IPS-15b (cell line): ENCODE results near the gene CABP7.

ENCODE experiments used
- H3K27me3 ChIP-seq: one replicate; pipeline ENCODE4 v1.6.1; 2013; ENCODE audit warnings: low read length; ENCODE audit not compliant: control insufficient read depth, insufficient read depth
- H3K36me3 ChIP-seq: one replicate; pipeline ENCODE4 v1.6.1; 2013; ENCODE audit warnings: low read length; ENCODE audit not compliant: control insufficient read depth, insufficient read depth
- H3K4me1 ChIP-seq: one replicate; pipeline ENCODE4 v1.6.1; 2013; ENCODE audit warnings: mild to moderate bottlenecking, low read length; ENCODE audit not compliant: control insufficient read depth, insufficient read depth
- H3K4me3 ChIP-seq: one replicate; pipeline ENCODE4 v1.5.1; 2013; ENCODE audit warnings: low read depth, low read length
- H3K9ac ChIP-seq: one replicate; pipeline ENCODE4 v1.6.1; 2013; ENCODE audit warnings: low read depth, mild to moderate bottlenecking, low read length
- H3K9me3 ChIP-seq: one replicate; pipeline ENCODE4 v1.6.1; 2013; ENCODE audit warnings: mild to moderate bottlenecking, low read length; ENCODE audit not compliant: control insufficient read depth, insufficient read depth

Gene CABP7

DNA sequence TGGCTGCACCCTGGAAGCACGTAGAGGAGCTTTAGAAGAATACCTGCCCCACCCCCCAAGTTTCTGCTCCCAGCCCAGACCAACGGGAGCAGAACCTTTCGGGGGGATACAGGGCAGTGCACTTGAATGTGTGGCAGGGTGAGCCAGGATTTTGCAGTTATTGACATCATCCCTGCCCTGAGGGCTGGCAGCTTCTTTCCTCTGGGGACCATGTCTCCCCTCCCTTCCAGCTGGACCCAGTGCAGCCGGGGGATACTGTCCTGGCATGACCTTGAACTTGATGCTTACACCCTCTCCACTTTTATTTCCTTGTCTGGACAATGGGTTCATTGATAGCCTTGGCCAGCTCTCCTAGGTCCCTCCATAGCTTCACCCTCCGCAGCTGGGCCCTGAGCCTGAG lies 4.1 kb upstream of the CABP7 start:
- Histone ChIP-seq H3K27me3 (peaks cover 20% of the 10 kb centered on the region), H3K36me3 (no peaks in the 10 kb centered on the region)

DNA sequence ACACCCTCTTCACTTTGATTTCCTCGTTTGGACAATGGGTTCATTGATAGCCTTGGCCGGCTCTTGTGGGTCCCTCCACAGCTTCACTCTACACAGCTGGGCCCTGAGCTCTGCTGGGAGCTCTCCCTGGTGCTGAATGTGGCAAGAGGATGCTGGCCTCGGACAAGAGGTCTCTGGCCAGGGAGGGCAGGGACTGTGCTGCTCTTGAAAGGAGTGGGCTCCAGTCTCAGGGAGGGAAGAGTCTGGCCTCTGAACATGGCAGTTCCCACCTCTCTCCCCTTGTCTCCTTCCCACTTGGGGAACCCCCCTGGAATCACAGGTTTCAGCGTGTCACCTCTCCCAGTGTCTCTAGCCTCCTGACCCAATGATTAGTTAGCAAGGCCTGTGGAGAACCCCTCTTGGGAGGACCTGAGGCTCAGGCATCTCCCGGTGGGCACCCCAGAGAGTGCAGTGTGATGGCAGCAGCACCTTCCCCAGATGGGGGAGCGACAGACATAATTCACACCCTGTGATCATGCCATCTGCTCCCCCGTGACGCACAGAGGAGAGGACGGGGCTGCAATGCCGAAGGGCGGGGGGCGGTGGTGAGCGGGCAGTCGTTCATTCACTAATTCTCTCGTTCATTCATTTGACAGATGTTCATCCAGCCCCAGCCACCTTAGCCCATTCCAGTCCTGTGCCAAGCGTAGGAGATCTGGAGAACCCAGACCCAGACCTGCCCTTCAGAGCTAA lies 2.8 kb upstream of the CABP7 start:
- H3K27me3 ChIP-seq: peaks cover 29% of the 10 kb centered on the region
- H3K36me3 ChIP-seq: no peaks in the 10 kb centered on the region
- no peaks in the 10 kb centered on the region for H3K9me3 ChIP-seq
- H3K9ac ChIP-seq: no peak overlapping the region
- H3K4me3 ChIP-seq: no peak overlapping the region
- no peaks in the 10 kb centered on the region for H3K4me1 ChIP-seq

More for the DNA sequence above, 4.1 kb upstream of the CABP7 start:
- no peak overlapping the region for H3K9ac ChIP-seq
- H3K4me3 ChIP-seq: no peak overlapping the region
- no peaks in the 10 kb centered on the region for H3K9me3 ChIP-seq
- H3K4me1 ChIP-seq: no peaks in the 10 kb centered on the region

DNA sequence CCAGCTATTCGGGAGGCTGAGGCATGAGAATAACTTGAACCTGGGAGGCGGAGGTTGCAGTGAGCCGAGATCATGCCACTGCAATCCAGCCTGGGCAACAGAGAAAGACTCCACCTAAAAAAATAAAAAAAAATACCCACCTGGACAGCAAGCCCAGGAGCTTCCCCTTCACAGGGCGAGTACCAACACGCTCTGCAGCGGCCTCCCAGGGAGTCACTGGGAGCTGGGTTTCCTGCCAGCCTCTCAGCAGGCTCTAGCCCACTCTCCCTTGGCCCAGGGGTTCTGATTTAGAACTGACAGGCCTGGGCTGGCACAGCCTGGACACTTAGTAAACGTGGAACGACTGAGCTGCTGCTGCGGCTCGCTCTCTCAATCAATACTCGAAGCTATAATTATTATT lies 2.0 kb upstream of the CABP7 start:
- no peak overlapping the region for H3K9ac ChIP-seq

DNA sequence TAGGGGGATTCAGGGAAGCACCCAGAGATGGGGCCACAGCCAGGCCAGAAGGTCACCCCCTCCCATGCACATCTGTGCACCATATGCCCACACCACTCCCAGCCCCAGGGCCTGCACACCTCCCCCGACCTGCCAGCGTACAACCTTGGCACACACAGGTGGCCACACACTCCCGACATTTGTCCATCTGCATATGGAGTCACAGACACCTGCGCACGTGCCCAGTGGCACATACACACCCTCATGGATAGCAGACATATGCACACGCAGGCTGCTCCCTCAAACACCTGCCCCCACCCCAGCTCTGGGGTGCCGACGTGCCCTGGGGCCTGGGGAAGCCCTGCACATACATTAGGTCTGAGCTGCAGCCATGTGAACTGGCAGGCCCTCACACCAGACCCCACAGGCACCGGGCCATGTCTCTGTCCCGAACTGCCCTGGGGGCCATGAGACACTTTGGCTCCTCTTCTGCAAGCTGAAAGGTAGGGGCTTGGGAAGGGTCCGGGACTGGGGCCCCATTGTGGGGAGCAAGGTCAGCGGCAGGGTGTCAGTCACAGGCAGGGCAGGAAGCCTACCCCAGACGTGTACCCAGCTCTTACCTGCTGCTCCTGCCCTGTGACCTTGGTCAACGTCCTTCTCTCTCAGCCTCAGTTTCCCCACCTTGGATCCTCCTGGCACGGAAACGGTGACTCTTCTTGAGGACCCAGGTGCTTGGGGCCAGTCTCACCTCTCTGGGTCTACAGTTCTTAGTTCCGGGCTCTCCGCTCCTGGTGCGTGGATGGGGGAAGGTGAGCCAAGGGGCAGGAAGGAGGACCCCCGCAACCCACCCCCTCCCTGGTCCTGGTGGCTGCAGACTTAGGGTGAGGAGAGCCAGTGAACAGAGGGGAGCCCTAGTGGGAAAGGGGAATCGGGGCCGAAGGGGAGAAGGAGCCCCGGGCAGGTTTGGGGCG lies 579 bp upstream of the CABP7 start:
- no peaks in the 10 kb centered on the region for H3K9me3 ChIP-seq
- H3K27me3 ChIP-seq: peaks cover 27% of the 10 kb centered on the region
- no peaks in the 10 kb centered on the region for H3K4me1 ChIP-seq
- peak overlapping the region; percentile 39 for H3K4me3 ChIP-seq
- no peak overlapping the region for H3K9ac ChIP-seq
- no peaks in the 10 kb centered on the region for H3K36me3 ChIP-seq

More for the DNA sequence above, 2.0 kb upstream of the CABP7 start:
- H3K9me3 ChIP-seq: no peaks in the 10 kb centered on the region
- H3K27me3 ChIP-seq: peaks cover 29% of the 10 kb centered on the region
- H3K36me3 ChIP-seq: no peaks in the 10 kb centered on the region
- H3K4me3 ChIP-seq: no peak overlapping the region
- no peaks in the 10 kb centered on the region for H3K4me1 ChIP-seq

DNA sequence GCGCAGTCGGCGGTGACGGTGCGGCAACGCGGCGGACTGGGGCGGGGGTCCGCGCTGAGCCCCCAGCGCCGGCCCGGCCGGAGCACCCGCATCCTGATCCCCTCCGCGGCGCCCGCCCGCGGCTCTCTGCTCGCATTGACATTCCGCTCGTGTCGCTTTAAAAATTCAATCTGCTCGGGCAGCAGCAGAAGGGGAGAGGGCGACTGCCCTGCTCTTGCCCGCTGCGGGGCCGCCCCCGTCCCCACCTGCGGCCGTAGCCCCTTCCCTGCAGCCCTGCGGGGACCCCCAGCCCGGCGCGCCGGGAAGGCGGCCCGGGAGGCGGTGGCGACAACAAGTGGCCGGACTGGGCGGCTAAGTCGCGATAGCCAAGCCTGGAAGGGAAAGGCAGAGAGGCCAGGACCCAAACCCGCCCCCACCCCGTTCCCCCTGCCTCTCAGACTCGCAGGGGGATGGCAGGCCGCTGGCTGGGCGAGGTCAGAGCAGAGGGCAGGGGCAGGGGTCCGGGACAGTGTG lies 1.1 kb downstream of the CABP7 start:
- Histone ChIP-seq H3K9me3 (no peaks in the 10 kb centered on the region), H3K36me3 (no peaks in the 10 kb centered on the region), H3K27me3 (peaks cover 31% of the 10 kb centered on the region), H3K4me3 (peak overlapping the region; percentile 30), H3K4me1 (no peaks in the 10 kb centered on the region), H3K9ac (no peak overlapping the region)

DNA sequence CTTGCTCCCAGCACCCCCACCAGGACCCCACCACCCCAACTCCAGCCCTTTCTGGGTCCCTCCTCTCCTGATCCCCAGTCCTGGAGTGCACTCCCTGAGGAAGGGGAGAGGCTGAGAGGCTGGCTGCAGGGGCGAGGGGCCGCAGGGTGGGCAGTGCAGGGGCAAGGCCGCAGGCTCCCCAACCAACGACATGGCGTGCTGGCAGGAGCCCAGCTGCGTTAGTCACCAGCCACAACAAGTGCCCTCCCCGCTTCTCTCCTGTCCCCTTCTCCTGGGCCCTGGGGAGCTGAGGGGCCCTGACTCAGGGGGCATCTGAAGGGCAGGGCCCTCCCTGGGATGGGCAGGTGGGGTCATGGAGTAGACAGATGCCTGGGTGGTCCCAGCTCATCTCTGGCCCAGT lies 2.3 kb downstream of the CABP7 start:
- H3K4me3 ChIP-seq: no peak overlapping the region
- no peaks in the 10 kb centered on the region for H3K4me1 ChIP-seq

DNA sequence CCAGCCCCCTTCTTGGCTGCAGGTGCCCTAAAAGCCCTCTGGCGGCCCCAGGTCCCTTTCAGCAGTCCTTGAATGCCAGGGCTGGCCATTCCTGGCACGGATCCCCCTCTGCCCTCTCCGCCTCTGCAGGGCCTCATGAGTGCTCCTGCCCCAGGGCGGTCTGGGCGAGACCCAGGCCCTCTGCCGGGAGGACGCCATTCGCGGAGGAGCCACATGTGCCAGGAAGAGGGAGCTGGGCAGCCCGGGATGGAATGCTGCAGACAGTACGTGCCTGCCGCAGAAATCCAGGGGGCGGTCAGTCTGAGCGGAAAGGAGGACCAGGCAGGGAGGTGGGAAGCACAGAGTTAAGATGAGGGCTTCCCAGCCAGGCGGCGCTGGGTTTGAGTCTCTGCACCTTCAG lies 2.8 kb downstream of the CABP7 start:
- H3K36me3 ChIP-seq: no peaks in the 10 kb centered on the region
- peaks cover 31% of the 10 kb centered on the region for H3K27me3 ChIP-seq

More for the DNA sequence above, 2.3 kb downstream of the CABP7 start:
- no peaks in the 10 kb centered on the region for H3K9me3 ChIP-seq
- no peaks in the 10 kb centered on the region for H3K36me3 ChIP-seq
- H3K9ac ChIP-seq: no peak overlapping the region
- H3K27me3 ChIP-seq: peaks cover 31% of the 10 kb centered on the region

DNA sequence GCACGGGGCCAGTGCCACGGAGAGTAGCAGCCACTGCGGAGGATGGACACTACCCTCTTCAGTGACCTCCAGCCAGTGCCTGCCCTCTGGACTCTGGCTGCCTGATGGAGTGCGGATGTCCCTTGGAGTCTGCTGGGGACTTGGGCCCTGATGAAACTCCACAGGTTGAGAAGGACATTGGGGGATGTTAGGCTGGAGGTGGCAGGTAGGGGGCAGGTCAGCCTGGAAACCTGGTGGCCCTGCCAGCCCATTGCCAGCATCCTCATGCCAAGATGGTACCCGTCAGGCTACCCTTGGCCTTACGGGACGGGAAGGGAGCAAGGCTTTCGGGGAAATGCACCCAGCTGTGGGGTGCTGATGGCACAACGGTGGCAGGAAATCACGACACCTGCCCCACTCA lies 4.0 kb downstream of the CABP7 start:
- Histone ChIP-seq H3K27me3 (peaks cover 22% of the 10 kb centered on the region), H3K4me3 (no peak overlapping the region), H3K36me3 (no peaks in the 10 kb centered on the region), H3K9ac (no peak overlapping the region), H3K4me1 (peaks cover 2% of the 10 kb centered on the region), H3K9me3 (no peaks in the 10 kb centered on the region)

More for the DNA sequence above, 2.8 kb downstream of the CABP7 start:
- no peak overlapping the region for H3K9ac ChIP-seq
- H3K4me1 ChIP-seq: peaks cover 2% of the 10 kb centered on the region
- H3K9me3 ChIP-seq: no peaks in the 10 kb centered on the region
- H3K4me3 ChIP-seq: no peak overlapping the region

DNA sequence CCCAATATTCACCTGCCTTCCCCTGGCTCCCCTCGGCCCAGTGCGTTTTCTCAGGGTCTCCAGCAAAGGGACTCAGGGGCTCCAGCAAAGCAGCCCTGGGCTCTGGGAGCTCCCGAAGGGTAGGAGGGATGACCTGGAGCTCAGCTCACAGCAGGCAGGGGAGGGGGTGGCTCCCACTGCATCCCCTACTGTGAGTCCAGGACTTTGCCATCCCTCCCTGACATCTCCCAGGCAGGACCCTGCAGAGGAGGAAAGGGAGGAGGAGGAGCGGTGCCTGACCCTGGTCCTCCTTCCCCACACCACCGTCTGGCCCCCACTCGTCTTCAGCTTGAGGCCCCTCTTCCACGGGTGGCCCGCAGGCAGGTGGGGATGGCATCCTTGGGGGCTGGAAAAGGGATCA lies 5.0 kb downstream of the CABP7 start:
- H3K9ac ChIP-seq: peak overlapping the region; percentile 54
- H3K4me3 ChIP-seq: no peak overlapping the region
- peaks cover 2% of the 10 kb centered on the region for H3K4me1 ChIP-seq
- no peaks in the 10 kb centered on the region for H3K36me3 ChIP-seq
- no peaks in the 10 kb centered on the region for H3K9me3 ChIP-seq
- H3K27me3 ChIP-seq: peaks cover 13% of the 10 kb centered on the region

DNA sequence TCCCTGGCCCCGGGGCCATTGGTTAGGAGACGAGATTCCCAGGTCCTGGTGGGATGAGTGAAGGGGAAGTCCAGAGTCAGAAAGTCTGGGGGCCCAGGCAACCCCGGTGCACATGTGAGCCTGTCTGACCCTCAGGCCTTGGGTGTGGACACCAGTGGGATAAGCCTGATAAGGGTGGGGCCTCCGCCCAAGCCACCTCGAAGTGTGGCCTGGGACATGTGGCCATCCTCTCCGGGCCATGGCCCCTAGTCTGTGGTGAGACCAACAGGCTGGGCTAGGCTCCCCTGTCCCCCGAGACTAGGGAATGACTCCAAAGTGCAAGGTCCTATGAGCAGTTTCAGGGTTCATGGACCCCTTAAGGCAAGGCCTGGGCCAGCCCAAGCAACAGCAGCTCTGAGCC lies 6.3 kb downstream of the CABP7 start:
- Histone ChIP-seq H3K9ac (no peak overlapping the region), H3K4me3 (no peak overlapping the region), H3K27me3 (peaks cover 11% of the 10 kb centered on the region), H3K36me3 (peaks cover 2% of the 10 kb centered on the region), H3K9me3 (no peaks in the 10 kb centered on the region), H3K4me1 (peaks cover 2% of the 10 kb centered on the region)

DNA sequence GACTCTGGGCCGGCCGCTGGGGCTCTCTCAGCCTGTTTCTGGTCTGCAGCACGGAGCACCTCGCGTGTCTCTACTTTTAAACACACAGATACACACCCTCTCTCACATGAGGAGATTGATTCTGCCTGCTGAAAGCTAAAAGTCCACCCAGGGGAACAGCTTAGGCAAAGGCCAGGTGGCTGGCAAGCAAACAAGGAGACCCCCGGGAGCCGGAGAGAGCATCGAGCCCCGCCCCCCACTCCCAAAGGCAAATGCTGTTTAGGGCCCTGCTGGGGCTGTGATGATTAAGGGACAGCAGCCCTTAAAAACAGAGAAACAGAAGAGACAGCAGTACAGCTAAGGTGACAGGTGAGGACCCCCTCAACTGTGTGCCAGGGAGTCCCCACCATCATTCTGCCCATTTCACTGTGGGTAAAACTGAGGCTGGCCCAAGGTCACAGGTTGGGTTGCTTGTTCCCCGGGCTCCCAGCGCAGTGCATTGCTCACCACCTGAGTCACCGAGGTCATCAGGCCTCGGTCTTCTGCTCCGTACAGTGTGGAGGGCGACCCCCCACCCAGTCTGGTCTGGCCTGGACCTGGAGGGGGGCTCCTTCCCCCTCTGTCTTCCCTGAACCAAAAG lies 6.8 kb downstream of the CABP7 start:
- Histone ChIP-seq H3K4me1 (peaks cover 2% of the 10 kb centered on the region), H3K36me3 (peaks cover 2% of the 10 kb centered on the region), H3K9ac (no peak overlapping the region), H3K27me3 (peaks cover 6% of the 10 kb centered on the region), H3K4me3 (no peak overlapping the region), H3K9me3 (no peaks in the 10 kb centered on the region)
